Activated T-helper 1 cell treated with Interleukin-2 at 50 U/mL for 16 hours (primary cell): ENCODE results near the gene FCGBP.

ENCODE experiments used
- DNase-seq: peaks from one replicate; pipeline ENCODE4 v3.0.0-alpha.2; 2020; ENCODE audit warnings: low read depth

The FCGBP gene

DNA sequence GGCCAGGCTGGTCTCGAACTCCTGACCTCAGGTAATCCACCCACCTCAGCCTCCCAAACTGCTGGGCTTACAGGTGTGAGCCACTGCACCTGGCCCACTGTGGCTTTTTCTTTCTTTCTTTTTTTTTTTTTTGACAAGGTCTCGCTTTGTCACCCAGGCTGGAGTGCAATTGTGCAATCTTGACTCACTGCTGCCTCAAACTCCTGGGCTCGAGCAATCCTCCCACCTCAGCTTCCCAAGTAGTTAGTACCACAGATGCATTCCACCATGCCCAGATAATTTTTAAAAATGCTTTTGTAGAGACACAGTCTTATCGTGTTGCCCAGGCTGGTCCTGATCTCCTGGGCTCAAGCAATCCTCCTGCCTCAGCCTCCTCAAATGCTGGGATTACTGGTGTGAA, 12.1 kb upstream of the FCGBP start:
- no peak for DNase-seq

DNA sequence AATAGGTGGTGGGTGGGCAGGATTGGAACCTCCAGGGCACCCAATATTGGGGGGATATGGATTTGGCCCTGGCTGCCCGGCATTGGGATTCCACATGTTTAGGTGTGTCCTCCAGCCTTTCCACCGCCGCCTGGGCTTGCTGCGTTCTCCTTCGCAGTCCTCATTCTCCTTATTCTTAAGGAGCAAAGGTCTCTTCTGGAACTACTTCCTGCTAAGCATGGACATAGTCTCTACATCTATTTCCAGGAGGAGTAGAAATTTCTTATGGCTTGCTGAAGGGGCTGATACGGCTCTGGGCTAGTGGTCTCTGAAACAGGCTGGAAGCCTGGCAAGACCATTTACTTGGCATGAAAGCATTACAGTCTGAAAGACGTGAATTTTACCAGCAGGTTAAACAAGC, 9.2 kb upstream of the FCGBP start:
- DNase-seq, result no peak

GRCh38 chr19:39942366-39942730, 7.9 kb upstream of the FCGBP start:
- no peak for DNase-seq

GRCh38 chr19:39941615-39942365, 7.4 kb upstream of the FCGBP start:
- peak; percentile 21 for DNase-seq

DNA sequence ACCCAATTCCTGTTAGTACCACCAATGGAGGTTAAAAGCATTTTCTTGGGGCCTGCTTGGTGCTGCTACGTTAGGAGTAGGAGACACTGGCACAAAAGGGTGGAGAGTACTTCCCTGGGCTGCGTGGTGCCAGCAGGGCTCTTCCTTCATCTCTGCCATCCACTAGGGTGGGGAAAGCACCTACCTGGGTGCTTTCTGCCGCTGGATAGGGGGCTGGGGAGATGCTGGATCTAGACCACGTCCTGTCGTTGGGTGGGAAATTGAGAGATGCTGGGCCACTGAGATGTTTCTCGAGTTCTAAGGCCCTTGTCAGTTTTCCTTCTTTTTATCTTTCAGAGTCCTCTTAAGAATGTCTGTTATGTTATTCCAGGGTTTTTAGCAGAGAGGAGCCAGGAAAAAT, 6.7 kb upstream of the FCGBP start:
- DNase-seq, result no peak

DNA sequence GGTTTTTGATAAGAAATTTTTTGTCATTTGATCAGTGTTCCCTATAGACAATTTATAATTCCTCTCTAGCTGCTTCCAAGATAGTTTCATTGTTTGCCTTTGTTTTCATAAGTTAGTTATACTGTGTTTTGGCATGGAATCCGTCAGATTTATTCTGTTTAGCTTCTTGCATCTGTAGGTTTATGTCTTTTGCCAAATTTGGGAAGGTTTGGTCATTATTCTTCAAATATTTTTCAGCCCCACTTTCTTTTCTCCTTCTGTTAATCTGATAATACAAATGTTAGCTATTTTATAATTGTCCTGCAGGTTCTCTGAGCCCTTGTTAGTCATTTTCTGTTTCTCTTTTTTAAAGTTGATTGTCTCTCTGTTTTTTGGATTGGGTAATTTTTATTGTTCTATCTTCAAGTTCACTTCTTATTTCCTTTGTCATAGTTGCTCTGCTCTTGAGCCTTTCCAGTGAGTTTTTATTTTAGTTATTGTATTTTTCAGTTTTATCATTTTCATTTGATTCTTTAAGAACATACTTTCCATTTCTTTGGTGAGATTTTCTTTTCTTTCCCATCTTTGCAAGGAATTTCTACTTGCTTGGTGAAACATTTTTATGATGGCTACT, 5.9 kb upstream of the FCGBP start:
- DNase-seq, result no peak

GRCh38 chr19:39939556-39939955, 5.1 kb upstream of the FCGBP start:
- no peak for DNase-seq

DNA sequence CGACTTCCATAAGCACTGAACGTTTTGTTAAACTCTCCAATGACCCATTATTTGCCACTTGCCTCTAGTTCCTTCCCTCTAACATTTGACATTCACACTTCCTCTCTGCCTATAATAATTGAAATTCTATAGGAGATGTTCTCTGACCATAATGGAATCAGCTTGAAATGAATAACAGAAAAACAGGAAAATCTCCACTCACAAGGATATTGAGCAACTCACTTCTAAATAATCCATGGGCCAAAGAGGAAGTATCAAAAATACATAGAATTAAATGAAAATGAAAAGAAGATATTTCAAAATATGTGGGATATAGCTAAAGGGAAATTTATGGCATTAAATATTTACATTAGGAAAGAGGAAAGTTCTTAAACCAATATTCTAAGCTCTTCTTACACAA, 3.4 kb upstream of the FCGBP start:
- DNase-seq, result no peak

GRCh38 chr19:39937094-39937720, 2.8 kb upstream of the FCGBP start:
- no peak for DNase-seq

DNA sequence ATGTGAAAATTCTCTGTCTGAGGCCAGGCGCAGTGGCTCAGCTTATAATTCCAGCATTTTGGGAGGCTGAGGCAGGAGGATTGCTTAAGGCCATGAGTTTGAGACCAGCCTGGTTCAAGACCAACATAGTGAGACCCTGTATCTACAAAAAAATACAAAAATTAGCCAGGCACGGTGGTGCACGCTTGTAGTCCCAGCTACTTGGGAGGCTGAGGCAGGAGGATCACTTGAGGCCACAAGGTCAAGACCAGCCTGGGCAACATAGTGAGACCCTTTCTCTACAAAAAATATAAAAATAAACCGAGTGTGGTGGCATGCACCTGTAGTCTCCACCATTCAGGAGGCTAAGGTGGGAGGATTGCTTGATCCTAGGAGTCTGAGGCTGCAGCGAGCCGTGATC, 2.2 kb upstream of the FCGBP start:
- DNase-seq, result no peak

- DNase-seq, result no peak
These were observed 1.6 kb upstream of the FCGBP start for GRCh38 chr19:39936020-39936419.

DNA sequence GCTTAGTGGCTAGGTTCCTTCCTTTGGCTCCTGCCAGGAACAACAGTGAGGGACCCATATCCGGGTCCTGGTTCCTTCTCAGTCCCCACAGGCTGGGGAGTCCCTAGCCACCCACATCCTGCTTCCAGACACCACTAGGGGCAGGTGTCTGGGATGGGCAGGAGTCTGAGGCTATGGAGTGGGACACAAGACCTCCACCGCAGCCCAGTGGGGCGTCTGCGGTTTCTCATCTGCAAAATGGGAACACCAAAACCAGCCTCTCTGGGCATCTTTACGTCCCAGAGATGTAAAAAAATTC, 879 bp upstream of the FCGBP start:
- no peak for DNase-seq

DNA sequence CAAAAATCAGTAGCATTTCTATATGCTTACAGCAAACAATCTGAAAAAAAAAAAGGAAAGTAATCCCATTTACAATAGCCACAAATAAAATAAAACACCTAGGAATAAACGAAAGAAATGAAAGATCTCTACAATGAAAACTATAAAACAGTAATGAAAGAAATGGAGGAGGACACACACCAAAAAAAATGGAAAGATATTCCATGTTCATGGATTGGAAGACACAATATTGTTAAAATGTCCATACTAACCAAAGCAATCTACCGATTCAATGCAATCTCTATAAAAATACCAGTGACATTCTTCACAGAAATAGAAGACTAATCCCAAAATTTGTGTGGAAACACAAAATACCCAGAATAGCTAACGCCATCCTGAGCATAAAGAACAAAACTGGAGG, 4.7 kb downstream of the FCGBP start:
- DNase-seq, result no peak

DNA sequence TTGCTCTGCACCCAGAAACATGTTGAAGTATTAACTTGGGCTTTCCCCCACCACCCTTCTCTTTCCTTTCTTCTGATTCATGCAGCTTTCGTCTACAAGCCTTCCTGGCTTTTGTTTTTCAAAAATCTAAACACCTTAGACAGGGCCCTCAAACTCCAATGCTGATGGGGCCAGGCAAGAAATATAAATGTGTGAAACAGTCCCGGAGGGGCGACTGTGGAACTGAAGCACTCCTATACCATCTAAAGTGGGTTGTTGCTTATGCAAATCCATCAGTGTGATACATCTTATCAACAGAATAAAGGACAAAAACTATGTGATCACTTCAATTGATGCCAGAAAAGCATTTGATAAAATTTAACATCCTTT, 6.1 kb downstream of the FCGBP start:
- DNase-seq, result no peak

DNA sequence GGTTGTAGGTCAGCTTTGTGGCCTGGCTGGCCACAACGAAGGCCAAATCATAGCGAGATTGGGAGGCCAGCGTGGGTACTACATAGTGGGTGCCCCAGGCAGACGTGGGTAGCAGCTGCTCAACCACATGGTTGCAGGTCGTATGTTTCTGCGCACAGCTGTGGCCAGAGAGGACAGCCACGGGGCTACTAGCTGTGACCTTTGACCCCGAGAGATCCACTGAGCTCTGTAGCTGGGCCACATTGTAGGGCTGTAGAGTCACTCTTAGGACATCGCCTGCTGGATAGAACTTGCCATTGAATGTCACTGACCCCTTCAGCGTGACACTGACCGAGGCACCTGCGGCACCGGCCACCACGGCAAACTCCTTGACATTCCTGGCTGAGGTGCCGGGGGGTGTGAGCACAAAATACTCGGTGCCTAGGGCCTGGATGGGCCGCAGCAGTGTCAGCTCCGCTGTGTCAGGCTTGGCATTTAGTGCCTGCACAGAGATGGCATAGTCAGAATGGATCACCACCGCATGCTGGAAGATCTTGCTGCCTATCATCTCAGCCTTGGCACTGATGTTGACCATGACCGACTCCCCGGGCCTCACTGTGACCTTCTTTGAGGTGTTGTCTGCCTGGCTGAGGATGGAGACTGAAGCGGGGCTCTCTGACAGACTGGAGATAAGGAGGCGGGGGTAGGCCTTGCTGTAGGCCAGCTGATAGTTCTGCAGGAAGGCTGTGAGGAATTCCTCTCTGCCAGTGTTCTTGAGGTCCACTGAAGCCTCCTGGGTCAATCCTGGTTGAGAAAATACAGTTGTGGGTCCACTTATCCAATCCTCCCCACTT, 6.7 kb downstream of the FCGBP start:
- no peak for DNase-seq

DNA sequence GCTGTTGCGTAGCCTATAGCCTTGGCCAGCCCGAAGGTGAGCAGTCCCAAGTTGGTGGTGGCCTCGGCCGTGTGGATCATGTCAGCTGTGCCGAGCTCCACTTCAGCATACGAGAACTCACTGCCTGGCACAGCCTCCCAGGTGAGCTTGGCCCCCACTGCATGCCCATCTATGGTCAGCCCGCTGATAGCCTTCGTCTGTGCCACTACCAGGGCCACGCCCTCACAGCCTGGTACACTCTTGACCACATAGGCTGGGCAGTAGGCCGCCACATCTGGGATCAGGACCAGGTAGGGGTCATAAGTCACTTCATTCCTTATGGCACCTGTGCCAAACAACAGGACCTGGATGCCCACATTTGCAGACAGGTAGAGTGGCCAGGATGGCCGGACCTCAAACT, 7.4 kb downstream of the FCGBP start:
- no peak for DNase-seq

DNA sequence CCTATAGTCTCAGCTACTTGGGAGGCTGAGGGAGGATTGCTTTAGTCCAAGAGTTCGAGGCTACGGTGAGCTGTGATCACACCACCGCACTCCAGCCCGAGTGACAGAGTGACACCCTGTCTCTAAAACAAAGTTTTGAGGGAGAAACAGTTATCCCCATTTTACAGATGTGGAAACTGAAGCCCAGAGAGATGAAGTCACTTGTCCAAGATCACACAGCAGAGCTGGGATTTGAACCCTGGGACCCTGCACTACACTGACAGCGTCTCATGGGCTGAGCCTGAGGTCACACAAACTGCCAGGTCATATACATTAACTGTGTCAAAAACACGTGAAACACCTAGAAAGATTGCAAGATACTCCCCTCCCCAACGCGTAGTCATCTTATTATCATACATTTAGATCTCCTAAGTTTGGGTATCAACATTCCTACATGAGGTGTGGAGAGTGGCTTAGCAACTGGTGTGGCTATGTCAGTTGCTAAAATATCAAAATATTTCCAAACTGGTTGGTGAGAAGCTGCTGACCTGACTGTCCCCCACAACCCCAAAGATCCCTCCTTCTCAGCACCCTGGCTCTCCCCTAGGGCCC, 8.2 kb downstream of the FCGBP start:
- no peak for DNase-seq

- DNase-seq, result no peak
These were observed 9.5 kb downstream of the FCGBP start for GRCh38 chr19:39924952-39925351.

GRCh38 chr19:39924389-39924788, 10.0 kb downstream of the FCGBP start:
- no peak for DNase-seq

- DNase-seq, result no peak
These were observed 10.6 kb downstream of the FCGBP start for GRCh38 chr19:39923862-39924261.

- DNase-seq, result no peak
These were observed 14.5 kb downstream of the FCGBP start for GRCh38 chr19:39919976-39920375.

DNA sequence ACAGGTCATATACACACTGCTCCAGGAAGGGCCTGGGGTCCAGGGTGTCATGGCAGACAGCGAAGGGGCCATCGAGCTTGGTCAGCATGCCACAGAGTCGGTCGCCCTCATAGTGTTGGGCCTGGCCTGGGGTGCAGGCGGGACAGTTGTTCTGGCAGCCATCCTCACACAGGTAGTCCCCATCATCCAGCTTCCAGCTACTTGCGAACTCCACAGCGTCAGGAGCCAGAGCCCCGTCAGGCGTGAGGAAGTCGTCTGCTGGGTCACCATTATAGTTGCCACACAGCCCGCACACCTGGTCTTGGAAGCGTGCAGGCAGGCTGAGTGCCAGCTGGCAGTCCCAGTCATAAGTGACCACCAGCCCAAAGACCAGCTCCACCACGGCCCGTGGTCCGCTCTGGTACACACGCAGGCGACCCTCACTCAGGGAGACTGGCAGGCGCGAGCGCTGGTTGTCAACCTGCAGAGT, 16.2 kb downstream of the FCGBP start:
- no peak for DNase-seq
